Endothelial cell of umbilical vein (primary cell): Measurements from ENCODE around the gene GCGR. TPM values are rescaled to one million over a fixed set of nuclear protein-coding genes. Genes with fewer than 3 reads are reported as not detected.

Experiments
- BruUV-seq: library from RNA; stranded (reverse); fragments of 400-500 nt; replicated peaks from 2 replicates; lab custom pipeline; 2021; lab: Mats Ljungman, UMichigan
- CTCF ChIA-PET: fragments of 300-600, 350-600 bp; sonication (Branson Sonifier 250); formaldehyde crosslinking; loops from one replicate; lab custom pipeline; 2021; ENCODE audit warnings: antibody characterized with exemption, inconsistent platforms; lab: Charles Lee
- POLR2A ChIA-PET: fragments of 300-600, 350-600 bp; sonication (Branson Sonifier 250); formaldehyde crosslinking; loops from one replicate; lab custom pipeline; 2021; ENCODE audit warnings: antibody characterized with exemption, inconsistent platforms; lab: Charles Lee
- DNase-seq: peaks from one replicate; pipeline ENCODE4 v3.0.0-alpha.2; 2011; ENCODE audit warnings: low read depth, low spot score
- FAIRE-seq: peaks from 2 replicates; lab custom pipeline; 2011; peaks lifted over from hg19 to GRCh38; lab: Jason Lieb, UNC
- H2AFZ ChIP-seq: 2 replicates; pipeline ENCODE4 v1.6.0; 2012; ENCODE audit warnings: low read depth, low read length, control low read depth, inconsistent platforms
- H3K27ac ChIP-seq: 2 replicates; pipeline ENCODE4 v1.5.1; 2011; ENCODE audit warnings: low read depth, mild to moderate bottlenecking, control low read depth, low read length, moderate library complexity; ENCODE audit not compliant: insufficient read depth
- H3K27me3 ChIP-seq, 2 experiments: 2 replicates each; pipeline versions ENCODE4 v1.6.0 to v1.6.1; 2011; ENCODE audit warnings: low read length in 2 of 2, mixed read lengths in 1 of 2; ENCODE audit not compliant: control insufficient read depth in 2 of 2, insufficient read depth in 2 of 2
- H3K36me3 ChIP-seq, 2 experiments: 2 replicates in 1 of 2; 3 replicates in 1 of 2; pipeline ENCODE4 v1.5.1; 2011; ENCODE audit warnings: low read length in 2 of 2, mild to moderate bottlenecking in 1 of 2, moderate library complexity in 1 of 2; ENCODE audit not compliant: control insufficient read depth in 2 of 2, insufficient read depth in 2 of 2; ENCODE audit errors: extremely low read depth in 1 of 2
- H3K4me1 ChIP-seq: 3 replicates; pipeline ENCODE4 v1.5.1; 2011; ENCODE audit warnings: mild to moderate bottlenecking, low read length; ENCODE audit not compliant: control insufficient read depth, insufficient read depth; ENCODE audit errors: extremely low read depth
- H3K4me2 ChIP-seq: 2 replicates; pipeline ENCODE4 v1.6.1; 2011; ENCODE audit warnings: low read length, control low read depth, mixed read lengths; ENCODE audit not compliant: insufficient read depth
- H3K4me3 ChIP-seq, 3 experiments: fragments of 200-600 bp in 1 of 3; sonication (generic), shearing (Covaris generic) in 1 of 3; replicated peaks in 1 of 3; 2 replicates each; pipeline ENCODE4 v1.5.1; 2011 to 2016; ENCODE audit warnings: control low read depth in 3 of 3, low read length in 3 of 3, mild to moderate bottlenecking in 2 of 3, inconsistent platforms in 1 of 3, low read depth in 1 of 3, moderate library complexity in 1 of 3; ENCODE audit not compliant: insufficient read depth in 1 of 3
- H3K79me2 ChIP-seq: 2 replicates; pipeline ENCODE4 v1.6.0; 2012; ENCODE audit warnings: low read length, inconsistent platforms; ENCODE audit not compliant: control insufficient read depth, insufficient read depth
- H3K9ac ChIP-seq: replicated peaks from 2 replicates; pipeline ENCODE3; 2011; ENCODE audit warnings: low read length, control low read depth; ENCODE audit not compliant: insufficient read depth; ENCODE audit errors: extremely low read depth
- H3K9me1 ChIP-seq: replicated peaks from 3 replicates; pipeline ENCODE4 v1.6.0; 2011; ENCODE audit warnings: mild to moderate bottlenecking, low read length; ENCODE audit not compliant: control insufficient read depth, insufficient read depth; ENCODE audit errors: extremely low read depth
- H3K9me3 ChIP-seq: replicated peaks from 2 replicates; pipeline ENCODE4 v1.5.1; 2012; ENCODE audit warnings: low read length, inconsistent platforms; ENCODE audit not compliant: control insufficient read depth, insufficient read depth
- H4K20me1 ChIP-seq: replicated peaks from 2 replicates; pipeline ENCODE3; 2011; ENCODE audit warnings: mild to moderate bottlenecking, low read length; ENCODE audit not compliant: control insufficient read depth, insufficient read depth; ENCODE audit errors: extremely low read depth
- CTCF ChIP-seq, 2 donors: IDR thresholded peaks; 1 replicate in 1 of 2; 2 replicates in 1 of 2; pipeline ENCODE4 v1.5.1; 2011; ENCODE audit warnings: low read length in 2 of 2, mild to moderate bottlenecking in 2 of 2, moderate library complexity in 2 of 2, control low read depth in 1 of 2, inconsistent platforms in 1 of 2, low read depth in 1 of 2; ENCODE audit not compliant: insufficient read depth in 1 of 2; ENCODE audit errors: extremely low read depth in 1 of 2
- EZH2 ChIP-seq: IDR thresholded peaks from 2 replicates; pipeline ENCODE4 v1.6.1; 2012; ENCODE audit warnings: borderline replicate concordance, low read depth, mild to moderate bottlenecking, moderate library complexity, low read length, inconsistent platforms; ENCODE audit not compliant: severe bottlenecking
- FOS ChIP-seq: IDR thresholded peaks from 2 replicates; pipeline ENCODE4 v1.6.1; 2011; ENCODE audit warnings: mild to moderate bottlenecking, low read length, moderate library complexity, borderline replicate concordance; ENCODE audit not compliant: insufficient read depth
- GATA2 ChIP-seq: IDR thresholded peaks from 2 replicates; pipeline ENCODE4 v1.7.0; 2011; ENCODE audit warnings: low read depth, mild to moderate bottlenecking, moderate library complexity, mixed read lengths, low read length; ENCODE audit not compliant: insufficient read length, insufficient read depth
- JUN ChIP-seq: IDR thresholded peaks from 2 replicates; pipeline ENCODE4 v1.6.1; 2011; ENCODE audit warnings: borderline replicate concordance, low read depth; ENCODE audit not compliant: insufficient read length, insufficient read depth
- MAX ChIP-seq: IDR thresholded peaks from 2 replicates; pipeline ENCODE4 v1.6.1; 2011; ENCODE audit not compliant: insufficient read depth, insufficient read length
- MYC ChIP-seq: IDR thresholded peaks from one replicate; pipeline ENCODE4 v1.6.1; 2011; ENCODE audit warnings: mild to moderate bottlenecking, low read depth, low read length
- POLR2A ChIP-seq: IDR thresholded peaks from 2 replicates; pipeline ENCODE4 v1.6.1; 2012; ENCODE audit warnings: low read depth, mild to moderate bottlenecking, control low read depth, low read length
- POLR2AphosphoS5 ChIP-seq: IDR thresholded peaks from 2 replicates; pipeline ENCODE4 v1.6.1; 2012; ENCODE audit warnings: low read depth, mild to moderate bottlenecking, control low read depth, low read length, moderate library complexity; ENCODE audit not compliant: insufficient read depth
- dilution Hi-C: fragments of 300-500 bp; cut with MboI; formaldehyde crosslinking; loops from one replicate; pipeline ENCODE4 v1.15.0; 2019; ENCODE audit warnings: low sequenced_read_pairs; ENCODE audit not compliant: extremely low pct_ligation_motif_present
- intact Hi-C: fragments of 100-400 bp; cut with micrococcal nuclease; formaldehyde crosslinking; loops from one replicate; pipeline ENCODE4 v1.10.0; 2022
- polyA plus RNA-seq, 4 experiments: library from polyadenylated mRNA; depleted of rRNA in 3 of 4; stranded (reverse) in 3 of 4; unstranded in 1 of 4; fragments of >200 nt; gene quantifications; 2 replicates each; pipeline versions ENCODE4 v1.2.1 to v1.2.3, GENCODE V29; 2011 to 2012; ENCODE audit warnings: missing spikeins in 1 of 4
- total RNA-seq: library from RNA; stranded (reverse); gene quantifications from 2 replicates; pipeline ENCODE4 v1.2.3, GENCODE V29; 2021

Gene GCGR
- total and polyA plus RNA-seq, 2 donors (not counting 3 experiments of a cell fraction or from before 2014, with no cell fraction given): not detected

GRCh38 chr17:81817758-81818147, 13.8 kb downstream of the GCGR start:
- Histone ChIP-seq H3K27ac (no peak overlapping the region), H2AFZ (no peak overlapping the region), H3K4me2 (no peak overlapping the region), H3K4me1 (no peaks in the 10 kb centered on the region), H3K9me1 (no peaks in the 10 kb centered on the region), H4K20me1 (no peaks in the 10 kb centered on the region), H3K36me3 (no peaks in the 10 kb centered on the region), H3K9me3 (no peaks in the 10 kb centered on the region), H3K79me2 (no peaks in the 10 kb centered on the region), H3K4me3 (no peak overlapping the region), H3K27me3 (peaks cover 0 to 2% of the 10 kb centered on the region in 2 experiments), H3K9ac (no peak overlapping the region)
- ChIA-PET POLR2A (no interaction called here), CTCF (interaction anchor here (0.8 kb wide), 1 partner anchor 83 kb away, joined by 3 read pairs; no protein-coding TSS in a partner anchor)
- intact Hi-C loops: no loop called here
- BruUV-seq: no TSS peak
- FAIRE-seq: no peak
- TF ChIP-seq POLR2AphosphoS5: no peak
- TF ChIP-seq EZH2: no peak
- dilution Hi-C loops: no loop called here
- DNase-seq: no peak

GRCh38 chr17:81819708-81820107, 15.8 kb downstream of the GCGR start:
- dilution Hi-C loops (no loop called here), intact Hi-C loops (no loop called here)
- no peak for FAIRE-seq
- H3K4me3 ChIP-seq: no peak overlapping the region
- H3K9me3 ChIP-seq: no peaks in the 10 kb centered on the region
- peaks cover 0 to 2% of the 10 kb centered on the region in 2 experiments for H3K27me3 ChIP-seq
- ChIA-PET CTCF (no interaction called here), POLR2A (no interaction called here)
- H4K20me1 ChIP-seq: no peaks in the 10 kb centered on the region
- no peaks in the 10 kb centered on the region for H3K9me1 ChIP-seq
- no peaks in the 10 kb centered on the region for H3K4me1 ChIP-seq
- no peaks in the 10 kb centered on the region for H3K79me2 ChIP-seq
- no peak overlapping the region for H3K9ac ChIP-seq
- no peak overlapping the region for H2AFZ ChIP-seq
- no peak overlapping the region for H3K4me2 ChIP-seq
- TF ChIP-seq POLR2A (no peak), POLR2AphosphoS5 (no peak), FOS (no peak), CTCF (IDR thresholded peaks at IDR 0.05; ENCODE audit: extremely low read depth in 1 of 2, insufficient read depth in 1 of 2, low read depth in 1 of 2, low read length in 2 of 2) (no peak), EZH2 (no peak), MAX (no peak), GATA2 (no peak), MYC (no peak), JUN (no peak)
- BruUV-seq: no TSS peak
- H3K36me3 ChIP-seq: peaks cover 0 to 8% of the 10 kb centered on the region in 2 experiments
- H3K27ac ChIP-seq: no peak overlapping the region
- DNase-seq: no peak
